Glutamatergic neuron (in vitro differentiated cells): ENCODE measurements around the gene SPATA9. TPM values are rescaled to one million over a fixed set of nuclear protein-coding genes. Genes with fewer than 3 reads are reported as not detected.

Source experiments
- DNase-seq: peaks from one replicate; pipeline ENCODE4 v3.0.0; 2022
- H3K27ac Mint-ChIP-seq: one replicate; pipeline ENCODE4 v1.8.0; 2020; ENCODE audit warnings: mild to moderate bottlenecking, mixed read lengths, inconsistent platforms; ENCODE audit not compliant: unreplicated experiment
- H3K27me3 Mint-ChIP-seq: one replicate; pipeline ENCODE4 v1.8.0; 2020; ENCODE audit warnings: mild to moderate bottlenecking, moderate library complexity, mixed read lengths, inconsistent platforms; ENCODE audit not compliant: unreplicated experiment
- H3K36me3 Mint-ChIP-seq: one replicate; pipeline ENCODE4 v1.8.0; 2020; ENCODE audit warnings: mild to moderate bottlenecking, mixed read lengths, inconsistent platforms; ENCODE audit not compliant: unreplicated experiment
- H3K4me1 Mint-ChIP-seq: one replicate; pipeline ENCODE4 v1.8.0; 2020; ENCODE audit warnings: mild to moderate bottlenecking, low read depth, mixed read lengths, inconsistent platforms; ENCODE audit not compliant: unreplicated experiment
- H3K4me3 Mint-ChIP-seq: one replicate; pipeline ENCODE4 v1.8.0; 2020; ENCODE audit warnings: mild to moderate bottlenecking, mixed read lengths, inconsistent platforms; ENCODE audit not compliant: unreplicated experiment
- H3K9me3 Mint-ChIP-seq: one replicate; pipeline ENCODE4 v1.8.0; 2020; ENCODE audit warnings: mild to moderate bottlenecking, moderate library complexity, mixed read lengths, inconsistent platforms; ENCODE audit not compliant: unreplicated experiment
- total RNA-seq: library from RNA; stranded (reverse); fragmentation: NEBNext Ultra II Directional; extraction: Animal tissue kit (Norgen Biotek cat#: 25700); gene quantifications from one replicate; pipeline ENCODE4 v1.2.1, GENCODE V29; 2021; ENCODE audit not compliant: unreplicated experiment
- TF ChIP-seq, protein P1 (sequence below): fragments of 200-600 bp; sonication (generic); IDR thresholded peaks from one replicate; pipeline ENCODE4 v1.5.0; 2021; ENCODE audit not compliant: partially characterized antibody, unreplicated experiment

SPATA9 gene
- total RNA-seq, 1 donor from 2014 or later, result not detected

DNA sequence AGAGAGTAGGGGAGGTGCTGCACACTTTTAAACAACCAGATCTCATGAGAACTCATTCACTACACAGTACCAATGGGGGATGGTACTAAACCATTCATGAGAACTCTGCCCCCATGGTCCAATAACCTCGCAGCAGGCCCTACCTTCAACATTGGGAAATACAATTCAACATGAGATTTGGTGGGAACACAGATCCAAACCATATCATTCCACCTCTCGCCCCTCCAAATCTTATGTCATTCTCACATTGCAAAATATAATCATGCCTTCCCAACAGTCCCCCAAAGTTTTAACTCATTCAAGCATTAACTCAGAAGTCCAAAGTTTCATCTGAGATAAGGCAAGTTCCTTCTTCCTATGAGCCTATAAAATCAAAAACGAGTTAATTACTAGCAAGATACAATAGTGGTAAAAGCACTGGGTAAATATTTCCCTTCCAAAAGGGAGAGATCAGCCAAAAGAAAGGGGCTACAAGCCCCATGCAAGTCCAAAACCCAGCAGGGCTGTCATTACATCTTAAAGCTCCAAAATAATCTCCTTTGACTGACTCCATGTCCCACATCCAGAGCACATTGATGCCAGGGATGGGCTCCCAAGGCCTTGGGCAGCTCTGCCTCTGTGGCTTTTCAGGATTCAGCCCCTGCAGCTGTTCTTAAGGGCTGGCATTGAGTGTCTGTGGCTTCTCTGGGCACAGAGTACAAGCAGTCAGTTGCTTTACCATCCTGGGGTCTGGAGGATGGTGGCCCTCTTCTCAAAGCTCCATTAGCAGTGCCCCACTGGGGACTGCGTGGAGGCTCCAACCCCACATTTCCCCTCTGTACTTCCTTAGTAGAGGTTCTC, 54.6 kb downstream of the SPATA9 start:
- peaks cover 1% of the 10 kb centered on the region for H3K9me3 Mint-ChIP-seq
- no peak overlapping the region for H3K4me3 Mint-ChIP-seq
- peaks cover 2% of the 10 kb centered on the region for H3K27me3 Mint-ChIP-seq
- H3K27ac Mint-ChIP-seq, result no peak overlapping the region
- TF ChIP-seq, protein P1, sequence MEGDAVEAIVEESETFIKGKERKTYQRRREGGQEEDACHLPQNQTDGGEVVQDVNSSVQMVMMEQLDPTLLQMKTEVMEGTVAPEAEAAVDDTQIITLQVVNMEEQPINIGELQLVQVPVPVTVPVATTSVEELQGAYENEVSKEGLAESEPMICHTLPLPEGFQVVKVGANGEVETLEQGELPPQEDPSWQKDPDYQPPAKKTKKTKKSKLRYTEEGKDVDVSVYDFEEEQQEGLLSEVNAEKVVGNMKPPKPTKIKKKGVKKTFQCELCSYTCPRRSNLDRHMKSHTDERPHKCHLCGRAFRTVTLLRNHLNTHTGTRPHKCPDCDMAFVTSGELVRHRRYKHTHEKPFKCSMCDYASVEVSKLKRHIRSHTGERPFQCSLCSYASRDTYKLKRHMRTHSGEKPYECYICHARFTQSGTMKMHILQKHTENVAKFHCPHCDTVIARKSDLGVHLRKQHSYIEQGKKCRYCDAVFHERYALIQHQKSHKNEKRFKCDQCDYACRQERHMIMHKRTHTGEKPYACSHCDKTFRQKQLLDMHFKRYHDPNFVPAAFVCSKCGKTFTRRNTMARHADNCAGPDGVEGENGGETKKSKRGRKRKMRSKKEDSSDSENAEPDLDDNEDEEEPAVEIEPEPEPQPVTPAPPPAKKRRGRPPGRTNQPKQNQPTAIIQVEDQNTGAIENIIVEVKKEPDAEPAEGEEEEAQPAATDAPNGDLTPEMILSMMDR, result no peak
- H3K4me1 Mint-ChIP-seq, result no peaks in the 10 kb centered on the region
- no peak for DNase-seq
- no peaks in the 10 kb centered on the region for H3K36me3 Mint-ChIP-seq

DNA sequence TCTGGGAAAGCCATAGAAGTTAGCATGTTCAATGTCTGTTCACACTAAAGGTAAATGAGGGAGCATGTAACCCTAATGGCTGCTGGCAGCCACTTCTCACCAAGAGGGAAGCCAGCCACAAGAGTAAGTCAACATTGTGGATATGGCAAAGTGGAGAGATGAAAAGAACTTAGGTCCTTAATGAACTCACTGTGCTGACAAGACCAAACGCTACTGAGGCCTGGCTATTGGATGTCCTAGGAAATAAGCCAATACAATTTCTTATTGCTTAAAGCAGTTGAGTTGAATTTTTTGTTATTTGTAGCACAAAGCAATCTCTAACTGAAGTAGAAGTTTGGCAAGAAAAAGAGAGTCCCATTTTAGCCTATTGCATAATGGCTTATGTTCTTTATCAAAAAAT, 56.1 kb downstream of the SPATA9 start:
- Mint-ChIP-seq H3K4me1 (peaks cover 2% of the 10 kb centered on the region), H3K27ac (no peak overlapping the region), H3K9me3 (peaks cover 2% of the 10 kb centered on the region), H3K36me3 (no peaks in the 10 kb centered on the region), H3K27me3 (peaks cover 3% of the 10 kb centered on the region), H3K4me3 (no peak overlapping the region)
- no peak for DNase-seq
- TF ChIP-seq, protein P1, result no peak

DNA sequence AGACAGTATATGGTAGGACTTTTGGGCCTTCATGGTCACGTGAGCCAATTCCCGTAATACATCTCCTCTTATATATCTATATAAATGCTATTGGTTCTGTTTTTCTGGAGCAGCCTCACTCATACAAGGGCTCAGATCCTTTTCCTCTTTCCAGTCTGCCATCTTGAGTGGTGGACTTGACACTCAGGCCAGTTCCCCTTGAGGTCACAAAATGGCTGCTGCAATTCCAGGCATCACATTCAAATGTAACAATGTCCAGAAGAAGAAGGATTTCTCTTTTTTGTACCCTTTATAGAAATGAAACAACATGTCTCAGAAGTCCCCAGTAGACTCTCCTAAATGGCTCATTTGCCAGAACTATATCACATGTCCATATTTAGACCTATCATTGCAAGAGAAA, 58.4 kb downstream of the SPATA9 start:
- H3K4me3 Mint-ChIP-seq, result no peak overlapping the region
- TF ChIP-seq, protein P1, result no peak
- no peak overlapping the region for H3K27ac Mint-ChIP-seq
- H3K27me3 Mint-ChIP-seq, result peaks cover 10% of the 10 kb centered on the region
- peaks cover 7% of the 10 kb centered on the region for H3K9me3 Mint-ChIP-seq
- no peaks in the 10 kb centered on the region for H3K36me3 Mint-ChIP-seq
- no peak for DNase-seq
- H3K4me1 Mint-ChIP-seq, result peaks cover 9% of the 10 kb centered on the region

DNA sequence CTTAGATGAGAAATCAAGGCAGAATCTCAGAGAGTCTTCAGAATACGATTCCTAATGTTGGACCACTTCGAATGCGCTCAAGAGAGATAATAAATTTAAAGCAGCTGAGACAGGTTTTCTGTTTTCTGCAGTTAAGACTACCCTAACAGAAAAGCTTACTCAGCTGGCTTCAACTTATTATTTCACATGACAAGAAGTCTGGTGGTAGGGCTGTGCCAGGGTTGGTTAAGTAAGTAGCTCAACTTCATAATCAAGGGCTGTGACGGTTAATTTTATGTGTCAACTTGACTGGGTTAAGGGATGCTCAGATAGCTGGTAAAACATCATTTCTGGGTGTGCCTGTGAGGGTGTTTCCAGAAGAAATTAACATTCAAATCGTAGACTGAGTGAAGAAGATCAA, 59.1 kb downstream of the SPATA9 start:
- H3K4me1 Mint-ChIP-seq, result peaks cover 10% of the 10 kb centered on the region
- H3K27ac Mint-ChIP-seq, result no peak overlapping the region
- peaks cover 15% of the 10 kb centered on the region for H3K27me3 Mint-ChIP-seq
- H3K4me3 Mint-ChIP-seq, result no peak overlapping the region
- H3K9me3 Mint-ChIP-seq, result peaks cover 9% of the 10 kb centered on the region
- H3K36me3 Mint-ChIP-seq, result no peaks in the 10 kb centered on the region
- TF ChIP-seq, protein P1, result no peak
- no peak for DNase-seq
